ENCODE data around the gene CMTM4. TPM values are rescaled to one million over a fixed set of nuclear protein-coding genes. Genes with fewer than 3 reads are reported as not detected.

Gene CMTM4
- total and polyA plus RNA-seq, 2 of the 8 experiments (the other 6 are each of a cell fraction or from before 2014, with no cell fraction given): 35.3 to 51.7 TPM

DNA sequence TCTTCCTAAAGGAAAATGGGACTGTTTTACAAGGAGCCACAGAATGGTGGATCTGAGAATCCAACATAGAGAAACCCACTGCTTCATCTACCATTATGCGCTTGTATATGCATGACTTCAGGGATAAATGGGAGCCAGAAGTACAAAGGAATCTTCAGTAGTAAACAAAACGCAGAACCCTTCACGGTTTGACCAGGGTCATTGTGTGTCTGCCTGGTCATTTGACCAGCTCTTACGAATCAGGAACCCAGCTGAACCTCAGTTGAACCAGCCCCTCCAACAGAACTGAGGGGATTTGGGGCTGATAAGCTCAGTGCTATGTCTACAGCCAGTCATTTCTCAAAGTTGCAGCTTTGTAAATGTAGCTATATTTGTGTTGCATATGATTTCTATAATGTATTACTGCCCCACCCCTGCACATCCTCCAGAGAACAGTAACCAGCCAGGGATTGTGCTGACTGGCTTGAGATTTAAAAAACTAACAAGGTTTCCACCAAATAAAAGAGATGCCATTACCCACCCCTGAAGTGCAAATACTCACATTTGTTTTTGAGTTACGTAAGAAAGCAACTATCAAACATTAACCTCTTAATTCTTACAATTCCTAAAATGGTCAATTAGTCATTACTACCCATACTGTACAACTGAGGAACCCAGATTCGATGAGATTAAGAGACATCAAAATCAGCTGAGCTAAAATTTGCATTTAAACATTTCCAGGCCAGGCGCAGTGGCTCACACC lies 6.3 kb downstream of the CMTM4 start (continued):
- TF ChIP-seq, protein P1, sequence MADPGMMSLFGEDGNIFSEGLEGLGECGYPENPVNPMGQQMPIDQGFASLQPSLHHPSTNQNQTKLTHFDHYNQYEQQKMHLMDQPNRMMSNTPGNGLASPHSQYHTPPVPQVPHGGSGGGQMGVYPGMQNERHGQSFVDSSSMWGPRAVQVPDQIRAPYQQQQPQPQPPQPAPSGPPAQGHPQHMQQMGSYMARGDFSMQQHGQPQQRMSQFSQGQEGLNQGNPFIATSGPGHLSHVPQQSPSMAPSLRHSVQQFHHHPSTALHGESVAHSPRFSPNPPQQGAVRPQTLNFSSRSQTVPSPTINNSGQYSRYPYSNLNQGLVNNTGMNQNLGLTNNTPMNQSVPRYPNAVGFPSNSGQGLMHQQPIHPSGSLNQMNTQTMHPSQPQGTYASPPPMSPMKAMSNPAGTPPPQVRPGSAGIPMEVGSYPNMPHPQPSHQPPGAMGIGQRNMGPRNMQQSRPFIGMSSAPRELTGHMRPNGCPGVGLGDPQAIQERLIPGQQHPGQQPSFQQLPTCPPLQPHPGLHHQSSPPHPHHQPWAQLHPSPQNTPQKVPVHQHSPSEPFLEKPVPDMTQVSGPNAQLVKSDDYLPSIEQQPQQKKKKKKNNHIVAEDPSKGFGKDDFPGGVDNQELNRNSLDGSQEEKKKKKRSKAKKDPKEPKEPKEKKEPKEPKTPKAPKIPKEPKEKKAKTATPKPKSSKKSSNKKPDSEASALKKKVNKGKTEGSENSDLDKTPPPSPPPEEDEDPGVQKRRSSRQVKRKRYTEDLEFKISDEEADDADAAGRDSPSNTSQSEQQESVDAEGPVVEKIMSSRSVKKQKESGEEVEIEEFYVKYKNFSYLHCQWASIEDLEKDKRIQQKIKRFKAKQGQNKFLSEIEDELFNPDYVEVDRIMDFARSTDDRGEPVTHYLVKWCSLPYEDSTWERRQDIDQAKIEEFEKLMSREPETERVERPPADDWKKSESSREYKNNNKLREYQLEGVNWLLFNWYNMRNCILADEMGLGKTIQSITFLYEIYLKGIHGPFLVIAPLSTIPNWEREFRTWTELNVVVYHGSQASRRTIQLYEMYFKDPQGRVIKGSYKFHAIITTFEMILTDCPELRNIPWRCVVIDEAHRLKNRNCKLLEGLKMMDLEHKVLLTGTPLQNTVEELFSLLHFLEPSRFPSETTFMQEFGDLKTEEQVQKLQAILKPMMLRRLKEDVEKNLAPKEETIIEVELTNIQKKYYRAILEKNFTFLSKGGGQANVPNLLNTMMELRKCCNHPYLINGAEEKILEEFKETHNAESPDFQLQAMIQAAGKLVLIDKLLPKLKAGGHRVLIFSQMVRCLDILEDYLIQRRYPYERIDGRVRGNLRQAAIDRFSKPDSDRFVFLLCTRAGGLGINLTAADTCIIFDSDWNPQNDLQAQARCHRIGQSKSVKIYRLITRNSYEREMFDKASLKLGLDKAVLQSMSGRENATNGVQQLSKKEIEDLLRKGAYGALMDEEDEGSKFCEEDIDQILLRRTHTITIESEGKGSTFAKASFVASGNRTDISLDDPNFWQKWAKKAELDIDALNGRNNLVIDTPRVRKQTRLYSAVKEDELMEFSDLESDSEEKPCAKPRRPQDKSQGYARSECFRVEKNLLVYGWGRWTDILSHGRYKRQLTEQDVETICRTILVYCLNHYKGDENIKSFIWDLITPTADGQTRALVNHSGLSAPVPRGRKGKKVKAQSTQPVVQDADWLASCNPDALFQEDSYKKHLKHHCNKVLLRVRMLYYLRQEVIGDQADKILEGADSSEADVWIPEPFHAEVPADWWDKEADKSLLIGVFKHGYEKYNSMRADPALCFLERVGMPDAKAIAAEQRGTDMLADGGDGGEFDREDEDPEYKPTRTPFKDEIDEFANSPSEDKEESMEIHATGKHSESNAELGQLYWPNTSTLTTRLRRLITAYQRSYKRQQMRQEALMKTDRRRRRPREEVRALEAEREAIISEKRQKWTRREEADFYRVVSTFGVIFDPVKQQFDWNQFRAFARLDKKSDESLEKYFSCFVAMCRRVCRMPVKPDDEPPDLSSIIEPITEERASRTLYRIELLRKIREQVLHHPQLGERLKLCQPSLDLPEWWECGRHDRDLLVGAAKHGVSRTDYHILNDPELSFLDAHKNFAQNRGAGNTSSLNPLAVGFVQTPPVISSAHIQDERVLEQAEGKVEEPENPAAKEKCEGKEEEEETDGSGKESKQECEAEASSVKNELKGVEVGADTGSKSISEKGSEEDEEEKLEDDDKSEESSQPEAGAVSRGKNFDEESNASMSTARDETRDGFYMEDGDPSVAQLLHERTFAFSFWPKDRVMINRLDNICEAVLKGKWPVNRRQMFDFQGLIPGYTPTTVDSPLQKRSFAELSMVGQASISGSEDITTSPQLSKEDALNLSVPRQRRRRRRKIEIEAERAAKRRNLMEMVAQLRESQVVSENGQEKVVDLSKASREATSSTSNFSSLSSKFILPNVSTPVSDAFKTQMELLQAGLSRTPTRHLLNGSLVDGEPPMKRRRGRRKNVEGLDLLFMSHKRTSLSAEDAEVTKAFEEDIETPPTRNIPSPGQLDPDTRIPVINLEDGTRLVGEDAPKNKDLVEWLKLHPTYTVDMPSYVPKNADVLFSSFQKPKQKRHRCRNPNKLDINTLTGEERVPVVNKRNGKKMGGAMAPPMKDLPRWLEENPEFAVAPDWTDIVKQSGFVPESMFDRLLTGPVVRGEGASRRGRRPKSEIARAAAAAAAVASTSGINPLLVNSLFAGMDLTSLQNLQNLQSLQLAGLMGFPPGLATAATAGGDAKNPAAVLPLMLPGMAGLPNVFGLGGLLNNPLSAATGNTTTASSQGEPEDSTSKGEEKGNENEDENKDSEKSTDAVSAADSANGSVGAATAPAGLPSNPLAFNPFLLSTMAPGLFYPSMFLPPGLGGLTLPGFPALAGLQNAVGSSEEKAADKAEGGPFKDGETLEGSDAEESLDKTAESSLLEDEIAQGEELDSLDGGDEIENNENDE (IDR thresholded peaks at IDR 0.05; ENCODE audit: insufficient replicate concordance, low read length): no peak
- TF ChIP-seq, protein P2, sequence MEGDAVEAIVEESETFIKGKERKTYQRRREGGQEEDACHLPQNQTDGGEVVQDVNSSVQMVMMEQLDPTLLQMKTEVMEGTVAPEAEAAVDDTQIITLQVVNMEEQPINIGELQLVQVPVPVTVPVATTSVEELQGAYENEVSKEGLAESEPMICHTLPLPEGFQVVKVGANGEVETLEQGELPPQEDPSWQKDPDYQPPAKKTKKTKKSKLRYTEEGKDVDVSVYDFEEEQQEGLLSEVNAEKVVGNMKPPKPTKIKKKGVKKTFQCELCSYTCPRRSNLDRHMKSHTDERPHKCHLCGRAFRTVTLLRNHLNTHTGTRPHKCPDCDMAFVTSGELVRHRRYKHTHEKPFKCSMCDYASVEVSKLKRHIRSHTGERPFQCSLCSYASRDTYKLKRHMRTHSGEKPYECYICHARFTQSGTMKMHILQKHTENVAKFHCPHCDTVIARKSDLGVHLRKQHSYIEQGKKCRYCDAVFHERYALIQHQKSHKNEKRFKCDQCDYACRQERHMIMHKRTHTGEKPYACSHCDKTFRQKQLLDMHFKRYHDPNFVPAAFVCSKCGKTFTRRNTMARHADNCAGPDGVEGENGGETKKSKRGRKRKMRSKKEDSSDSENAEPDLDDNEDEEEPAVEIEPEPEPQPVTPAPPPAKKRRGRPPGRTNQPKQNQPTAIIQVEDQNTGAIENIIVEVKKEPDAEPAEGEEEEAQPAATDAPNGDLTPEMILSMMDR (IDR thresholded peaks at IDR 0.05; ENCODE audit: control extremely low read depth in 1 of 3, insufficient read depth in 1 of 3, low read depth in 1 of 3, low read length in 3 of 3): no peak
- no peak for TF ChIP-seq EP300 (IDR thresholded peaks at IDR 0.05; ENCODE audit: borderline replicate concordance in 1 of 2, low read depth in 2 of 2, low read length in 2 of 2)
- TF ChIP-seq PHF8 (conservative IDR thresholded peaks at IDR 0.05; ENCODE audit: low read depth, low read length): no peak
- no peak for TF ChIP-seq SAP30 (IDR thresholded peaks at IDR 0.05; ENCODE audit: insufficient read depth, insufficient replicate concordance, low read length)
- no peak for TF ChIP-seq CHD1 (IDR thresholded peaks at IDR 0.05; ENCODE audit: low read depth, low read length)
- TF ChIP-seq SP1 (IDR thresholded peaks at IDR 0.05; ENCODE audit: low read depth, low read length): no peak

Measured in H1 (cell line).